HG03097 (cell line): ENCODE data around the gene ZMPSTE24.

Experiments
- ATAC-seq: cut with Tn5 transposase; IDR thresholded peaks from one replicate; pipeline ENCODE4 v1.9.1; 2021; ENCODE audit not compliant: unreplicated experiment, low FRiP score

Gene ZMPSTE24

DNA sequence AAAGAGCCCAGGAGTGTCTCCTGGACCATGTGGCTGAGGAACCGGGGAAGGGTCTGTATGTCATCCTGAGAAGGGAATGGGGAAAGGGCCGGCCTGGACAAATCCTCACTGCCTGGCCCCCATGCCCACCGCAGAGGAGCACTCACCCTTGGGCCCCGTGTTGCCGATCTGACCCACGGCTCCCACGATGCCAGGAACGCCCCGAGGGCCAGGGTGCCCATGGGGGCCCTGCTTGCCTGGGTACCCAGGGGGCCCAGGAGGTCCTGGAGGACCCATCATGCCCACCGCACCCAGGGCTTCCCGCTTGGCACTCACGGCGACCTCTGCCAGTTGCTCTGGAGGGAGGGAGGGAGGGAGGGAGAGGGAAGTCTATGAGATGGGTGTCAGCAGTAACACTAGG, 44.4 kb downstream of the ZMPSTE24 start:
- no peak for ATAC-seq

DNA sequence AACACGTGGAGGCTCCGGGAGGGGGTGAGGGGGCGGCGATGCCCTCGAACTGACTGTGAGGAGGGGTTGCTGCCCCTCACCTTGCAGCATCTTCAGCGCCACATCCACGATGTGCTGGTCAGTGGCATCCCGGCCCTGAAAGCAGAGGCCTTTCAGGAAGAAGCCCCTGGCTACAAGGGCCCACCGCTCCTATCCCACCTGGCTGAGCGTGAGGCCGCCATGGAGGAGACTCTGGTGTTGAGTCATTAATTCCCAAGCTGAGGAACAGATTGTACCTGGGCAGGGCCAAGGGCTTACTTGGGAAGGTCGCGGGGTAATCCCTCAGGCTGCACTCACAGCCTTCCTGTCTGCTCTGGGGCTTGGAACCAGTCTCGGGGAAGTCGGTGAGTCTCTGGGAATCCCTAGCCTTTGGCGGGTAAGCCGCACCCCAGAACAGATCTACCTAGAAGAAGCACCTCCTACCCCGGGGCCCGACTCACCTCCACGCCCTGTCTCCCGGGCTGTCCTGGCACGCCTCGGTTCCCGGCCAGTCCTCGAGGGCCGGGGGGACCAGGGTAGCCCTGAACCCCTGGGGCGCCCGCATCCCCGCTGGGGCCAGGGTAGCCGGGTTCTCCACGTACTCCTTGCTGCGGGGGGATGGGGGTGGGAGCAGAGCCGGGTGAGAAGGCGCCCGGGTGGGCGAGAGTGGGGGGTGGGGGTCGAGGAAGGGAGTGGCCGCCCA, 45.2 kb downstream of the ZMPSTE24 start:
- no peak for ATAC-seq

DNA sequence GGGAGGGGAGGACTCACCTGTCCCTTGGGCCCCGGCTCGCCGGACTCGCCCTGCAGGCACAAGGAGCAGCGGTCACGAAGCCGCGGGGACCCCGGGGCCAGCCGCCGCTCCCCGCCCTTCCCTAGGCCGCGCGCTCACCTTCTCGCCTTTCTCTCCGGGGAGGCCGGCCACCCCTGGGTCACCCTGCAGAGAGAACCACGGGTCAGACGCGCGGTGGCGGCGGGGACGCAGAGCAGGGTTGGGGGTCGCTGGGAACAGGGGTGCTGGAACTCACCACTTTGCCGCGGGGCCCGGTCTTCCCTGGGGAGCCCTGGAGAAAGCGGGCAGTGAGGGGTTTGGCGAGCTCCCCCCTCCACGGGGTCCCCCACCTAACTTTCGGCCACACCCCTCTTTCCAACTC, 45.8 kb downstream of the ZMPSTE24 start:
- ATAC-seq = no peak

DNA sequence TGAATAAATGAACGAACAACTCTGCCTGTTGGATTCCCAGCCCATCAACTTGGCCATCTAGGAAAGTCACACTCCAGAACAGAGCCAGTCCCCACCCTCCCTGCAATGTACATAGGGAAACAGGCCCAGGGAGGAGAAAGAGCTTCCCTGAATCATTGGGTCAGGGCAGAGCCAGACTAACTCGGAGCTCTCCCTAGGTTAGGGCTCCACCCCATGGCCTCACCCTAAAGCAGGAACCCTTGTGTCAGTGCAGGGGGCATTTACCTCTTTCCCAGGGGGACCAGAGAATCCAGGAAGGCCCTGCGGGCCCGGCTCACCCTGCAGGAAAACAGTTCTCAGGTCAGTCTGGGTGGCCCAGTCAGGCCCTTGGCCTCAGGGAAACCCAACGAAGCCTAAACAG, 47.4 kb downstream of the ZMPSTE24 start:
- ATAC-seq = no peak

DNA sequence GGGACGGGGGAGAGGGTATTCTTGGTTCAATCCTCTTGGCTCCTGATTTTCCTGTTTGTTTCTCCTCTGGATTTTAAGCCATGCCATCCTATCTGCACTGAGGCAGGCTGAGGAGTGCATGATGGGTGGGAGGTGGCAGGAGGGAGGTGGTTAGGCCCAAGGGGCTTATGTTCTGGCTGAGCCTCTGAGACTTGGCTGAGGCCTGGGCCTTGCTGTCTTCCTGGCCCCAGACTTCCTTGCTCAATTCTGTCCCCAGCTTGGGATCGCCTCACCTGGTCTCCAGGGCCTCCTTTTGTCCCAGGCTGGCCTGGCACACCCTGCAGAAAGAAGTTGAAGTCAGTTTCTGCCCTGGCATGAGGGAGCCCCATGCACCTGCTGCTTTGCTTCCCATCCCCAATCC, 47.8 kb downstream of the ZMPSTE24 start:
- ATAC-seq = no peak

DNA sequence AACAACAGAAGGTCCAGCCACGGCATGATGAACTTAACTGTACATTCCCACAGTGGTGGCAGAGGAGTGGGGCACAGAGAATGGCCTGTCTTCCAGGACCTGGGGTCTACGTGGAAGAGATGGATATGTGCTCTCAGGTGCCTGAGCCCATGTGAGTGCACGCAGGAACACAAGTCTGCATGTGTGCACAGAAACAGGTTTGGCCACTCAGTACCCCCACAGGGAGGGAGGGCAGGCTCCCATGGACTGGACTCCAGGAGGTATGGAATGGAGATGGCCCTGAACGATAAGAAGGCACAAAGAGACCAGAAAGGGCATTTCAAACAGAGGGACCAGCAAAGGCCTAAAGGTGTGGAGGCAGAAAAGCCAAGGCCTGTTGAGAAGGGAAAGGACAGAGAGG, 48.3 kb downstream of the ZMPSTE24 start:
- ATAC-seq = no peak

DNA sequence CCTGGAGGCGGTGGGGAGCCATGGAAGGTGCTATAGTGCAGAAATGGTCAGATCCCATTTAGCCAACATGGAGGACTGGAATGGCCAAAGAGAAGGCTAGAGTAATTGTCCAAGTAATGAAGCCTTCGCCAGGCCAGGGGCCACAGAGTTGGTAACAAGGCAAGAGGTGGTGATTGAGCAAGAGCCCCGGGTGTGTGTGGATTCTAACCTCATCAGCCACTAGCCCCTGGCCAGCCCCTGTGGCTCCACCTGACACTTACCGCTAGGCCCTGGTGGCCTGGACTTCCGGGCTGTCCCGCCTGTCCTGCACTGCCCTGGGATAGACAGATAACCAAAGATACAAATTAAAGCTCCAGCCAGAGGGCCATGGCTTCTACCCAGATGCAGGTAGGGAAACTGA, 49.1 kb downstream of the ZMPSTE24 start:
- no peak for ATAC-seq

DNA sequence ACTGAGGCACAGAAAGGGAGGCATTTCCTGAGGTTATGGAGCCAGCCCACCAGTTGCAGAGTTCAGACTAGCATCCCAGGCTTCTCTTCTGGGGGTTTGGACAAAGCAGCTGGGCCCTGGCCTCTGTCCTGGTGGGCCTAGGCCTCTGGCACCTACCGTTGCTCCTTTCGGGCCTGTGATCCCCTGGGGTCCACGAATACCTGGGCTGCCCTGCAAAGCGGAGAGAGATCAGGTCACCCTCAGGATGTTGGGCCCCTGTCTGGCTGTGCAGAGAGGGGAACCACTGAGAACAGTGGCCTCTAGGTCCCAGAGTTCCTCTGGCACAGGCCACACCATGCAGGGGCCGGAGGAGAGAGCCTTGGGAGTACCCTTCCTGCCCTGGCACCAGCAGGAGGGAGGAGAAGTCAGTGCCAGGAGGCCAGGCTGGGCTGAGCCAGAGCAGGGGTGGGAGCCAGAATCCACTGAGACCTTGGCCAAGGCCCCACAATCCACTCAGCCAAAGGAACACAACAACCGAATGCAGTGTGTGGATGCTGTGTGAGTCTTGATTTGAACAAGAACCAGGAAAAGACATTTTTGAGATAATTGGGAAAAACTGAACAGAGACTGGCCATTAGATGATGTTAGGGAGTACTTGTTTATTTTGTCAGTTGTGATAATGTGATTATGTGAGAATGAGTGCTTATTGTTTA, 50.1 kb downstream of the ZMPSTE24 start:
- ATAC-seq = no peak

DNA sequence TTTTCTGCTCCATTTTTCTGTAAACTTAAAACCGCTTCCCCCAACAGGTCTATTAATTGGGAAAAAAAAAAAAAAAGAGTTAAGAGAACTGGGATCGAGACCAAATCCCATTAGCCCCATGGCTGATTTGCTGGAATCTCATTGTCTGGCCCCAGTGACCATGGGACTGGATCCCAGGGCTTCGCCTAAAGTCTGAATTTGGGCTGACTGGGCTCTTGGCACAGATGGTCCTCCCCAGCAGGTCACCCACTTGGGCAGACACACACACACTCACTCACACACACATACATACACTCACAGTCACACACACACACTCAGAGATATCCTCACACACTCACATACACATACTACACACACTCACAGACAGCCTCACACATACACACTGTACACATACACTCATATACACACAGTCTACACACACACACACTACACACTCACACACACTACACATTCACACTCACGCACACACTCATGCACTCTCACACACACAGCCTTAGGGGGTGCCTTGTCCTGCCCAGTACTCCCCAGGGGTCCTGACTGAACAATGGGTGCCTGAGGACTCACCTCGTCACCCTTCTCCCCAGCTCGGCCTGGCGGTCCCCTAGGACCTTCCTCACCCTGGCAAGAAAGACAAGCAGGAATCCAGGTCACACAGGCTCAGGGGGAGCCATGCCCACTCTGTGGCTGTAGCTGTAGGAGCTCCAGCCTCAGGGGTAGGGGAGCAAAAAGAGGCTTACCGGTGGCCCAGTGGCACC, 51.5 kb downstream of the ZMPSTE24 start:
- no peak for ATAC-seq

DNA sequence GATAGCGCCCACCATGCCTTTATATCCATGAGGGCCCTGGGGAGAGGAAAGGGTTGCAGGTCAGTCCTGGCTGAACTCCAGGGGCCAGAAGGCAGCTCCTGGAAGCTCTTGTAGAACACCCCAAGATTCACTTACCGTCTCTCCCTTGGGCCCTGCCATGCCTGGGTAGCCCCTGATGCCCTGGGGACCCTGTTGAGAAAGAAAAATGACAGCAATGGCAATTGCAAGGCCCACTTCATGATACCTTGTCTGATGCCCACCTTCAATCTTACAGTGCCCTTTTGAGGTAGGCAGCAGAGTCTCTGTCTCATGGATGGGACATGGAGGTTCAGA, 52.1 kb downstream of the ZMPSTE24 start:
- no peak for ATAC-seq

DNA sequence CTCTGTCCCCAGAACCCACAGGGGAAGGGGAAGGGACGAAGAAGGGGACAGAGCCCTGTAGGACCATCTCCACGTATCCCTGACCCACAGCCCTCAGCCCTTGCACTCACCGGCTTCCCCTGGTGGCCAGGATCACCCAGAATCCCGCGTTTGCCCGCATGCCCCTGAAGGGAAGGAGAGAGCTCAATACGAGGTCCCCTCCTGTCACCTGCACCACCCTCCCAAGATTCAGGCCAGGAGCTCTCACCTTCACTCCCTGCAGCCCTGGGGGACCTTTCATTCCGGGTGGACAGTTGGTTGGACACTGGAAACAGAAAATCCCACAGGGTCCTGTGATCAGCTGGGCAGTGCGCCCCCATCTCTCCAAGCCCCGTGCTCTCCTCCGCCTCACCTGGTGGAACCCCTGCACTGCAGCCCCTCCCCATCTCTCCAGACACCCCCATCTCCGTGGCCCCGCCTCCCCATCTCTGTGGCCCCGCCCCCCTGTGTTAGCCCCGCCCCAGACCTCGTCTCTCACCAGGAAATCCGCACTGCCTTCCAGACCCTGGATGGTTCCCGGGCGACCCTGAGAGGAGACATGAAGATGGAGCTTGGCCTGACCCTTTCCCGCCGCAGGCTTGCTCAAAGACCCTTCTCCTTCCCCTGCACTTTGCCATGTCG, 53.1 kb downstream of the ZMPSTE24 start:
- ATAC-seq = no peak

DNA sequence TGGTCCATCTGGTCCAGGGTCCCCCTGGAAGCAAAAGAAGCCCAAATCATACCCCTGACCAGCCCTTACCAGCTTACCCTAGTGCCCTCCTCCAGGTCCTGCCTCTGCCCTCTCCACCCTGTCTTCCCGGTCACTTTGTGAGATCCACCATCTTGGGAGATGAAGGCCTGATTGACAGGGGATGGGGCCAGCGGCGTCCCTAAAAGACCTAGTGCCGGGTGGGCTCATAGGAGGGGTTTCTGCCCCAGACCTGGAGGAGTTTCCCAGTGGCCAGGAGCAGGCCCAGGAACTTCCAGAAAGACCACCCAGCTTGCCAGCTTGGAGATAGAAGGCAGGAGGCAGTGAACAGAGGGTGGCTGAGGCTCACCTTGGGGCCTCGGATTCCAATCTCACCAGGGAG, 53.7 kb downstream of the ZMPSTE24 start:
- ATAC-seq = no peak

DNA sequence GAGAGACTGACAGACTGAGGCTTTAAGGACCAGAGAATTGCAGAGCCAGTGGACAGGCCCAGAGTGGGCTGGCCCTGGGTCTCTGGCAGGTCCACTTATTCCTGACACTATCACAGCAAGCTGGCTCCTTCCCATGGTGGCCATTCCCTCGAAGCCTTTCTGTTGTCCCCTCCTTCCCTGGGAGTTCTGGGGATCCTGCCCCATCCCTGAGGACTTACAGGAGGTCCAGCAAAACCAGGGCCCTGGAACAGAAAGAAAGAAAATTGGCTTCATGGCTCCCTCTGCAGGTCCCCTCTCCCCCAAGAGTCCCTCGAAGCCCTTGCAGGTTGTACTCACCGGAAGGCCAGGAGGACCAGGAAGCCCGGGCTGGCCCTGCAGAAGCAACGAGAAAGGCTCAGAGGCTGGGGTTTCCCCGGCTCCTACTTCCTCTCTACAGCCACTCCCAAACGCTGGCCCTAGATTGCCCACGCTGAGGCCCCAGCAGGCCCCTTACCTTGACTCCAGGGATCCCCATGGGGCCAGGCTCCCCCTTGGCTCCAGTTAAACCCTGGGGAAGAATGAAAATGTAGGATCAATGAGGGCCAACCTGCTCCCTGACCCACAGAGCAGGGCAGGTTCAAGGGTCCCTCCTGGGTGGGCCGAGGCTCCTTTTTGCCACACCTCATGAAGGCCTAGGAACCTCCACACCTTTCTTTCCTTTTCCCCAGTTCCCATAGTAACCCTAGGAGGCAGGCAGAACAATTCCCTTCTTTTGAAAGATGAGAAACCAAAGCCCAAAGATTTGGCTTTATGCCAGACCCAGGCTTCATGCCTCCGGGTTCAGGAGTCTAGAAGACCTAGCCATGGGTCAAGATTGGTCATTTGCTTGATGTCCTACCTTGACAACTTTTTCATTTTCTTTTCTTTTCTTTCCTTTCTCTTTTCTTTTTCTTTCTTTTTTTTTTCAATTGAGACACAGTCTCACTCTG, 54.5 kb downstream of the ZMPSTE24 start:
- ATAC-seq = no peak

DNA sequence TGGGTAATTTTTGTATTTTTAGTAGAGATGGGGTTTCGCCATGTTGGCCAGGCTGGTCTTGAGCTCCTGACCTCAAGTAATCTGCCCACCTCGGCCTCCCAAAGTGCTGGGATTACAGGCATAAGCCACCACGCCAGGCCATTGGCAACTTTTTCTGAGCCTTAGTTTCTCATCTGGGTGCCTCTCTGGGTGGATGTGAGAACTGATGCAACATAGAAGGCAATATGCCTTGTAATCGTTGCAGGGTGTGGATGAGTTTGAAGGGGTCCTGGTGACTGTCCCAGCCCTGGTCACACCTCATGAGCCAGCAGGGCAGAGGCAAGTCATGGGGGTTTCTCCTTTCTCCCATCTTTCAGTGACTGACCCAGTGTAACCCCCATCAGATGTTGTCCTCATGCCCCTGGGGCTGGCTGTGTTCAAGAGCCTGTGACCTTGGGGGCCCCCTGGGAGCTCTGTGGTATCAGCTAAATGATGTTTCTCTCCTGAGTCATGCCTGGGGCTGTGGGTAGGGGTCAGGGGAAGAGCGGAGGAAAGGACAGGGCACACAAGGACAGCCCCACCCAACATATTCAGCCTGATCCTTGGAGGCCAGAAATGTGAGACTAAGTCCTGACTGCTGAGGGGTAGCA, 55.4 kb downstream of the ZMPSTE24 start:
- no peak for ATAC-seq

DNA sequence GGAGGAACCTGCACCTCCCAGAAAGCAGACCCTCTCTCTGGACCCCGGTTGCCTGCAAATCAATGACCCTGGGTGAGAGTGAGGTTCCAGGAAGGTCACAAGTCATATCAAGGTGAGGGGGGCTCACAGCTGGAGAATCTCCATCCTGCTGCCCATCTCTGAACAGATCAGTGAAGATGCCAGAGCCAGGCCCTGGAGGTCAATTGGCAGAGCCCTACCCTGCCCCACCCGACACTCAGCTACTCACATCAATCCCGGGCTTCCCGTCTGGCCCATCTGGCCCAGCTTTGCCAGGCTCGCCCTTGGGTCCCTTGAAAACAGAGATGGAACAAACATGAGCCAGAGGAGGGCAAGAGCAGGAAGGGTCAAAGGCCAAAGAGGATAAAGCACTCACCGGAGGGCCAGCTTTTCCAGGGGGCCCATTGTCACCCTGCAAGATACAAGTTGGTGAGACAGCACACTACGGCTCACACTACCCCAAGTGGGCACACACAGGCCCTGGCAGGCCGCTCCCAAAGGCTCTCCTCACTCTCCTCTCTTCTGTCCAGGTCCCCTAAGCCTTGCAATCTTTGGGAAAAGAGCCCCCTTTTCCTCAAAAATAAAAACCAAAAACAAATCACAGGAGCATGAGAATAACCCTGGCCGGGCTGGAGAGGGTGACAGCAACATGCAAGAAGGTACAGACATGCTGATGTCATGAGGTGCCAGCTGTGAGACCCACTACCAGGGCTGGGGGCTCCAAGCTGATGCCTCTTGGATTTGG, 56.1 kb downstream of the ZMPSTE24 start:
- ATAC-seq = no peak

DNA sequence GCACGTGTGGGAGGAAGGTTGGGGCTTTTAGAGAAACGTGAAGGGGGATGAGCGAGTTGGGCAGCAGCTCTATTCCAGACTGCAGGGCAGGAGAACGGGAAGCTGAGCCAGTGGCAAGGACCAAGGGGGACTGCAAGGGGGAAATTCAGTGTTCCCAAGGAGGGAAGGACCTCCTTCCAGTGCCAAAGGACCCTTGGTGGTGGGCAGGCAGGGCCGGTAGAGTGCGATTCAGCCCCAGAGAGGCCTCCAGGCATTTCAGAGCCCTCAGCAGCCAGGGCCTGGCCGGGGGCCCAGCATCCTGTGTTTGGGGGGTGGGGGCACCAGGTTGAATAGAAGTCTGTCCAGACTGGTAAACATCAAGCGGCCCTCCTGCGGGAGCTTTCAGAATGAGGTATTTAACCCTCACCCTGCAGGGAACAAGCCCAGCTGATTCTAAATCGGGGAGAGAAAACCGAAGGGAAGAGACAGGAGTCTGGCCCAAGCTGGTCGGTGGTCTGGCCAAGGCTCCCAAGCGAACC, 56.7 kb downstream of the ZMPSTE24 start:
- no peak for ATAC-seq

DNA sequence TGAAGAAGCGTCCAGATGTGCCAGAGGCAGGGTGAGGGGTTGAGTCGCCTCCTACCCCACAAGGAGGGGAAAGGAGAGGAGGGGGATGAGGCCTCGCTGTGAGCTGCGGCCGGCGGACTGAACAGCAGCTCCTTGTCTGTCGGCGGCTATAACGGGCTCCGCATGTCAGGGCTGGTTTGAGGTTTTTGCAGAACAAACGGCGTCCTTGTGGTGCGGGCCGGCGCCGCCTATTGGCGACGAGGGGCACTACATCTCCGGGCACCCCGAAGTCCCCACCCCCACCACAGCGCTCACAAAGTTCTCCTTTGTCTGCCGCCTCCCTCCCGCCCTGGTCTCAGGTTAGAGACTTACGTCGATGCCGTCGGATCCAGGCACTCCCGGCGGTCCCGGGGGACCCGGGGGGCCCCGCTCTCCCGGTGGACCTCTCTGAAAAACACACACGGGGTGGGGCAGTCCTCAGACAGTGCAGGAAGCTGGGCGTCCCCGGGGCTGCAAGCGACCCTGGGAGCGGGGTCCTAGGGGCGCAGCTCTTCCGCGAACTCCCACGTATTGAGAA, 57.3 kb downstream of the ZMPSTE24 start:
- no peak for ATAC-seq

DNA sequence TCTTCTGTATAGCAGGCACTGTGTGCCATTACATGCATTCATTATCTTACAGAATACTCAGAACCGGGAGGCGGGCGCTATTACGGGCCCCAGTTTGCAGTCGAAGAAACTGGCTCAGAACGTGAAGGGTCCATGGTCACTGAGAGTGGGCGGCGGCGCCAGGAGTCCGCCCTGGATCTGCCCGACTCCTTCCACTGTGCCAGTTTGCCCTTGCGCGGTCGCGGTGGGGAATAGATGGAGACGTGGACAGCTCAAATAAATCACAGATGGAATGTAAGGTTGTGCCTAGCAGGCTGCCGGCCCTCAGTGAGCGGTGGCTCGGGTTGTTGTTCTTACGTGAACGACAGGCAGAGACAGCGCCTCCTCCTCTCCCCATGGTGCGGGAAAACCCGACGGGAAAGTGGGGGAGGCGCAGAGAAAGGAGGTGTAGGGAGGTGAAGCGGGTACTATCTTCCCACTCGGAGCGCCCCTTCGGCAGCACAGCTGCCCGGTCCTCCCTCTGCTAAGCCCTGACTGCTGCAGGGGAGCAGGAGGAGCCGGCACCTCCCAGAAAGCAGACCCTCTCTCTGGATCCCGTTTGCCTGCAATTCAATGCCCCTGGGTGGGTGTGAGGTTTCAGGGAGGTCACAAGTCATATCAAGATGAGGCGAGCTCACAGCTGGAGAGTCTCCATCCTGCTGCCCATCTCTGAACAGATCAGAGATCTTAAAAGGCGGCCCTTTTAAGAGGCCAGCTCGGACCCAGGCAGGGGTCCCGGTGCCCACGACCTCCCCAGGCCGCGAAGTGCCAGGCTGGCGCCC, 58.0 kb downstream of the ZMPSTE24 start:
- ATAC-seq = no peak
